Measurements from ENCODE around the gene RPL21. TPM values are rescaled to one million over a fixed set of nuclear protein-coding genes. Genes with fewer than 3 reads are reported as not detected.

RPL21 gene
- total RNA-seq, 1 donor from 2014 or later: 512 TPM

Other genes with a start within 250 kb of the RPL21 start
- gene USP12, start 79.7 kb upstream of the RPL21 start, total RNA-seq: 28.0 TPM
- gene RASL11A, start 19.3 kb downstream of the RPL21 start, total RNA-seq: 4.7 TPM
- gene GTF3A, start 173.1 kb downstream of the RPL21 start, total RNA-seq: 167 TPM
- 83.8 TPM for gene MTIF3, start 199.0 kb downstream of the RPL21 start, total RNA-seq

Measured in cardiac septum (tissue), 1 donor.